Measurements from ENCODE around the gene TPRN. TPM values are rescaled to one million over a fixed set of nuclear protein-coding genes. Genes with fewer than 3 reads are reported as not detected.

The TPRN gene
- total and polyA plus RNA-seq, 9 of the 15 experiments (the other 6 are each of a cell fraction or from before 2014, with no cell fraction given) = 0.31 to 31.9 (median 4.4) TPM

DNA sequence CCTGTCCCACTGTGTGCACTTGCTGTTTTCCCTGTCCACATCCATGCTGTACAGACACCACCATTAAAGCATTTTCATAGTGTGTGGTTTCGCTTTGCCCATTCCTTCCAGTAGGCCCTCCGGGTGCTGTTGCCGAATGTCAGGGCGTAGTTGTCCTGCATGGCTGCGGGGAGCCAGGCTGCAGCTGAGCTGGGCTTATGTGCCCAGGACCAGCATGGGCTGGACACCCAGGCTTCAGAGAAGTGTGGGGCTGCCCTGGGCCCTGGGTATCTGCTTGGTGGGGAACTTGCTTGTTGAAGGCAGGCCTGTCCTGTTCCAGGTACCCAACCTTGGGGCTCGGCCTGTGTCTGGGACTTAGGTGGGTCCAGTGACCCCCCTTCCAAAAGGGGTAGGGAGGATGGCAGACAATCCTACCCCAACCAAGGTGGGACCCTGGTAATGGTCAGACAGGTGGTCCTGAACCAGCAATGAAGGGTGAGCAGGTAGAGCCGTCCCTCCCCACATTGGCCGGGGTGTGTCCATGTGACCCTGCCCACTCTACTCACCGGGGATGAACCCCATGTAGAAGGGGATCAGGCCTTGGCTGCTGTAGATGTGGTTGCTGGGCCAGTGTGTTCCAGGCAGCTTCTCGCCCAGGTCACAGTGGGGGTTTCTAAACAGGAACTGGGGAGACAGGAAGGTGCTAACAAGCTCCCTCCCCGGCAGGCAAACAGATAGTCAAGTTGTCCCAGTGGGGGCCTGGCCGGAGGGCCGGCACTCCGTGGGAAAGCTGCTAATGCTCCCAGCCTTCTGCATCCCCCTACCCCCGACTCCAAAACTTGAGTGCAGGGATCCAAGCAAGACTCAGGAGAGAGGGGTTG is 43.3 kb upstream of the TPRN start (continued):
- TF ChIP-seq, protein P1, sequence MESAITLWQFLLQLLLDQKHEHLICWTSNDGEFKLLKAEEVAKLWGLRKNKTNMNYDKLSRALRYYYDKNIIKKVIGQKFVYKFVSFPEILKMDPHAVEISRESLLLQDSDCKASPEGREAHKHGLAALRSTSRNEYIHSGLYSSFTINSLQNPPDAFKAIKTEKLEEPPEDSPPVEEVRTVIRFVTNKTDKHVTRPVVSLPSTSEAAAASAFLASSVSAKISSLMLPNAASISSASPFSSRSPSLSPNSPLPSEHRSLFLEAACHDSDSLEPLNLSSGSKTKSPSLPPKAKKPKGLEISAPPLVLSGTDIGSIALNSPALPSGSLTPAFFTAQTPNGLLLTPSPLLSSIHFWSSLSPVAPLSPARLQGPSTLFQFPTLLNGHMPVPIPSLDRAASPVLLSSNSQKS (CRISPR knock-in tag; IDR thresholded peaks at IDR 0.05) = no peak
- TF ChIP-seq POLR2B (IDR thresholded peaks at IDR 0.05; ENCODE audit: low read depth, partially characterized antibody) (peak; percentile 81), FOXJ3 (CRISPR knock-in tag; IDR thresholded peaks at IDR 0.05) (no peak), ZNF165 (CRISPR knock-in tag; IDR thresholded peaks at IDR 0.05; ENCODE audit: borderline replicate concordance) (no peak), ZNF79 (CRISPR knock-in tag; IDR thresholded peaks at IDR 0.05; ENCODE audit: low read depth) (no peak), SMARCC2 (IDR thresholded peaks at IDR 0.05; ENCODE audit: low read depth) (no peak), STAT5B (CRISPR knock-in tag; IDR thresholded peaks at IDR 0.05) (no peak), PHB (CRISPR knock-in tag; IDR thresholded peaks at IDR 0.05) (peak; percentile 61; the same call in 1 of the 2 replicates), NBN (IDR thresholded peaks at IDR 0.05; ENCODE audit: low read depth) (no peak), ZNF766 (CRISPR knock-in tag; conservative IDR thresholded peaks at IDR 0.05) (no peak), CEBPB (tag; IDR thresholded peaks at IDR 0.05) (no peak), MTA1 (IDR thresholded peaks at IDR 0.05; ENCODE audit: borderline replicate concordance) (no peak), CTBP1 (IDR thresholded peaks at IDR 0.05; ENCODE audit: borderline replicate concordance) (no peak)
- TF ChIP-seq, protein P2, sequence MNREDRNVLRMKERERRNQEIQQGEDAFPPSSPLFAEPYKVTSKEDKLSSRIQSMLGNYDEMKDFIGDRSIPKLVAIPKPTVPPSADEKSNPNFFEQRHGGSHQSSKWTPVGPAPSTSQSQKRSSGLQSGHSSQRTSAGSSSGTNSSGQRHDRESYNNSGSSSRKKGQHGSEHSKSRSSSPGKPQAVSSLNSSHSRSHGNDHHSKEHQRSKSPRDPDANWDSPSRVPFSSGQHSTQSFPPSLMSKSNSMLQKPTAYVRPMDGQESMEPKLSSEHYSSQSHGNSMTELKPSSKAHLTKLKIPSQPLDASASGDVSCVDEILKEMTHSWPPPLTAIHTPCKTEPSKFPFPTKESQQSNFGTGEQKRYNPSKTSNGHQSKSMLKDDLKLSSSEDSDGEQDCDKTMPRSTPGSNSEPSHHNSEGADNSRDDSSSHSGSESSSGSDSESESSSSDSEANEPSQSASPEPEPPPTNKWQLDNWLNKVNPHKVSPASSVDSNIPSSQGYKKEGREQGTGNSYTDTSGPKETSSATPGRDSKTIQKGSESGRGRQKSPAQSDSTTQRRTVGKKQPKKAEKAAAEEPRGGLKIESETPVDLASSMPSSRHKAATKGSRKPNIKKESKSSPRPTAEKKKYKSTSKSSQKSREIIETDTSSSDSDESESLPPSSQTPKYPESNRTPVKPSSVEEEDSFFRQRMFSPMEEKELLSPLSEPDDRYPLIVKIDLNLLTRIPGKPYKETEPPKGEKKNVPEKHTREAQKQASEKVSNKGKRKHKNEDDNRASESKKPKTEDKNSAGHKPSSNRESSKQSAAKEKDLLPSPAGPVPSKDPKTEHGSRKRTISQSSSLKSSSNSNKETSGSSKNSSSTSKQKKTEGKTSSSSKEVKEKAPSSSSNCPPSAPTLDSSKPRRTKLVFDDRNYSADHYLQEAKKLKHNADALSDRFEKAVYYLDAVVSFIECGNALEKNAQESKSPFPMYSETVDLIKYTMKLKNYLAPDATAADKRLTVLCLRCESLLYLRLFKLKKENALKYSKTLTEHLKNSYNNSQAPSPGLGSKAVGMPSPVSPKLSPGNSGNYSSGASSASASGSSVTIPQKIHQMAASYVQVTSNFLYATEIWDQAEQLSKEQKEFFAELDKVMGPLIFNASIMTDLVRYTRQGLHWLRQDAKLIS (CRISPR knock-in tag; IDR thresholded peaks at IDR 0.05) = no peak
- TF ChIP-seq, protein P3, sequence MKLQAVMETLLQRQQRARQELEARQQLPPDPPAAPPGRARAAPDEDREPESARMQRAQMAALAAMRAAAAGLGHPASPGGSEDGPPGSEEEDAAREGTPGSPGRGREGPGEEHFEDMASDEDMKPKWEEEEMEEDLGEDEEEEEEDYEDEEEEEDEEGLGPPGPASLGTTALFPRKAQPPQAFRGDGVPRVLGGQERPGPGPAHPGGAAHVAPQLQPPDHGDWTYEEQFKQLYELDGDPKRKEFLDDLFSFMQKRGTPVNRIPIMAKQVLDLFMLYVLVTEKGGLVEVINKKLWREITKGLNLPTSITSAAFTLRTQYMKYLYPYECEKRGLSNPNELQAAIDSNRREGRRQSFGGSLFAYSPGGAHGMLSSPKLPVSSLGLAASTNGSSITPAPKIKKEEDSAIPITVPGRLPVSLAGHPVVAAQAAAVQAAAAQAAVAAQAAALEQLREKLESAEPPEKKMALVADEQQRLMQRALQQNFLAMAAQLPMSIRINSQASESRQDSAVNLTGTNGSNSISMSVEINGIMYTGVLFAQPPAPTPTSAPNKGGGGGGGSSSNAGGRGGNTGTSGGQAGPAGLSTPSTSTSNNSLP (IDR thresholded peaks at IDR 0.05; ENCODE audit: borderline replicate concordance, low read depth, low read length) = no peak
- TF ChIP-seq, protein P4, sequence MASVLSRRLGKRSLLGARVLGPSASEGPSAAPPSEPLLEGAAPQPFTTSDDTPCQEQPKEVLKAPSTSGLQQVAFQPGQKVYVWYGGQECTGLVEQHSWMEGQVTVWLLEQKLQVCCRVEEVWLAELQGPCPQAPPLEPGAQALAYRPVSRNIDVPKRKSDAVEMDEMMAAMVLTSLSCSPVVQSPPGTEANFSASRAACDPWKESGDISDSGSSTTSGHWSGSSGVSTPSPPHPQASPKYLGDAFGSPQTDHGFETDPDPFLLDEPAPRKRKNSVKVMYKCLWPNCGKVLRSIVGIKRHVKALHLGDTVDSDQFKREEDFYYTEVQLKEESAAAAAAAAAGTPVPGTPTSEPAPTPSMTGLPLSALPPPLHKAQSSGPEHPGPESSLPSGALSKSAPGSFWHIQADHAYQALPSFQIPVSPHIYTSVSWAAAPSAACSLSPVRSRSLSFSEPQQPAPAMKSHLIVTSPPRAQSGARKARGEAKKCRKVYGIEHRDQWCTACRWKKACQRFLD (CRISPR knock-in tag; IDR thresholded peaks at IDR 0.05) = no peak
- TF ChIP-seq, protein P5, sequence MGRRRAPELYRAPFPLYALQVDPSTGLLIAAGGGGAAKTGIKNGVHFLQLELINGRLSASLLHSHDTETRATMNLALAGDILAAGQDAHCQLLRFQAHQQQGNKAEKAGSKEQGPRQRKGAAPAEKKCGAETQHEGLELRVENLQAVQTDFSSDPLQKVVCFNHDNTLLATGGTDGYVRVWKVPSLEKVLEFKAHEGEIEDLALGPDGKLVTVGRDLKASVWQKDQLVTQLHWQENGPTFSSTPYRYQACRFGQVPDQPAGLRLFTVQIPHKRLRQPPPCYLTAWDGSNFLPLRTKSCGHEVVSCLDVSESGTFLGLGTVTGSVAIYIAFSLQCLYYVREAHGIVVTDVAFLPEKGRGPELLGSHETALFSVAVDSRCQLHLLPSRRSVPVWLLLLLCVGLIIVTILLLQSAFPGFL (CRISPR knock-in tag; IDR thresholded peaks at IDR 0.05) = no peak
